HepG2 (cell line): ENCODE results near the gene RASIP1. TPM values are rescaled to one million over a fixed set of nuclear protein-coding genes. Genes with fewer than 3 reads are reported as not detected.

Source experiments
- ATAC-seq: fragments of 200-7000 bp; cut with Tn5 transposase; 3 replicates; pipeline ENCODE4 v1.9.1; 2020; ENCODE audit warnings: mild to moderate bottlenecking, moderate library complexity
- BruUV-seq: library from RNA; stranded (reverse); fragments of 400-500 nt; replicated peaks from 2 replicates; lab custom pipeline; 2021; lab: Mats Ljungman, UMichigan
- CTCF ChIA-PET: fragments of 300-600 bp; formaldehyde crosslinking; extraction: SDS; loops from one replicate; lab custom pipeline; 2021; ENCODE audit warnings: low total read pairs, inconsistent platforms, low intra/inter-chr PET ratio; lab: Yijun Ruan, JAX
- POLR2A ChIA-PET: fragments of 350-600 bp; sonication (Branson Sonifier 250); formaldehyde crosslinking; loops from one replicate; lab custom pipeline; 2020; ENCODE audit warnings: antibody characterized with exemption, inconsistent platforms; lab: Yijun Ruan, JAX
- DNase-seq: peaks from one replicate; pipeline ENCODE4 v3.0.0-alpha.2; 2015; ENCODE audit warnings: low spot score
- FAIRE-seq: peaks from 3 replicates; lab custom pipeline; 2011; peaks lifted over from hg19 to GRCh38; lab: Jason Lieb, UNC
- H2AFZ ChIP-seq: one replicate; pipeline ENCODE4 v1.6.1; 2011; ENCODE audit warnings: low read length, inconsistent platforms
- H3K27ac ChIP-seq: fragments of 300-600 bp; 3 replicates; pipeline ENCODE4 v1.8.0; 2011; ENCODE audit warnings: mixed run types, mild to moderate bottlenecking, mixed read lengths, low read length, inconsistent platforms; ENCODE audit not compliant: insufficient read depth; ENCODE audit errors: extremely low read length
- H3K27me3 ChIP-seq, 2 experiments: fragments of 200-600 bp in 1 of 2; 2 replicates in 1 of 2; 3 replicates in 1 of 2; pipeline versions ENCODE4 v1.6.0 to v1.8.0; 2011; ENCODE audit warnings: low read length in 2 of 2, mild to moderate bottlenecking in 2 of 2, moderate library complexity in 2 of 2, inconsistent platforms in 1 of 2; ENCODE audit not compliant: insufficient read depth in 2 of 2, control insufficient read depth in 1 of 2
- H3K36me3 ChIP-seq, 2 experiments: fragments of 200-600 bp in 1 of 2; replicated peaks in 1 of 2; 2 replicates in 1 of 2; 3 replicates in 1 of 2; pipeline versions ENCODE4 v1.5.1 to v1.8.0; 2011; ENCODE audit warnings: low read length in 2 of 2, inconsistent platforms in 1 of 2; ENCODE audit not compliant: insufficient read depth in 2 of 2, control insufficient read depth in 1 of 2
- H3K4me1 ChIP-seq: 2 replicates; pipeline ENCODE4 v1.5.1; 2012; ENCODE audit warnings: low read length, inconsistent platforms; ENCODE audit not compliant: insufficient read depth
- H3K4me2 ChIP-seq: 2 replicates; pipeline ENCODE4 v1.6.0; 2011; ENCODE audit warnings: low read depth, low read length, inconsistent platforms
- H3K4me3 ChIP-seq, 3 experiments: fragments of 200-600 bp in 1 of 3; sonication (generic), shearing (Covaris generic) in 1 of 3; replicated peaks in 1 of 3; 2 replicates each; pipeline ENCODE4 v1.5.1; 2011 to 2016; ENCODE audit warnings: low read length in 3 of 3, inconsistent platforms in 2 of 3, low read depth in 2 of 3, mild to moderate bottlenecking in 2 of 3, control low read depth in 1 of 3, mixed read lengths in 1 of 3; ENCODE audit not compliant: insufficient read depth in 1 of 3
- H3K79me2 ChIP-seq: one replicate; pipeline ENCODE4 v1.6.1; 2011; ENCODE audit warnings: low read length, inconsistent platforms; ENCODE audit not compliant: insufficient read depth
- H3K9ac ChIP-seq: 2 replicates; pipeline ENCODE4 v1.6.0; 2011; ENCODE audit warnings: mild to moderate bottlenecking, low read depth, low read length, inconsistent platforms; ENCODE audit not compliant: insufficient read depth
- H3K9me3 ChIP-seq: 2 replicates; pipeline ENCODE4 v1.5.1; 2012; ENCODE audit warnings: mild to moderate bottlenecking, low read length
- H4K20me1 ChIP-seq: 2 replicates; pipeline ENCODE4 v1.6.0; 2011; ENCODE audit warnings: inconsistent platforms, mild to moderate bottlenecking, low read length, moderate library complexity; ENCODE audit not compliant: insufficient read depth
- CHCHD3 ChIP-seq: sonication (generic); formaldehyde crosslinking; IDR thresholded peaks from 2 replicates; pipeline ENCODE4 v1.8.0; 2022; ENCODE audit warnings: mild to moderate bottlenecking, missing genetic modification reagents, moderate library complexity
- GLMP ChIP-seq: sonication (generic); formaldehyde crosslinking; IDR thresholded peaks from 2 replicates; pipeline ENCODE4 v1.9.0; 2021; ENCODE audit warnings: missing genetic modification reagents, mild to moderate bottlenecking, borderline replicate concordance
- KDM5B ChIP-seq: sonication (generic); formaldehyde crosslinking; IDR thresholded peaks from 2 replicates; pipeline ENCODE4 v1.4.0; 2020; ENCODE audit warnings: missing genetic modification reagents, mild to moderate bottlenecking, borderline replicate concordance
- PHB2 ChIP-seq: fragments of 450-650 bp; IDR thresholded peaks from 2 replicates; pipeline ENCODE4 v1.6.1; 2018; ENCODE audit not compliant: partially characterized antibody
- SALL2 ChIP-seq: sonication (generic); formaldehyde crosslinking; IDR thresholded peaks from 2 replicates; pipeline ENCODE4 v1.8.1; 2023; ENCODE audit warnings: mild to moderate bottlenecking, missing genetic modification reagents, inconsistent platforms
- TBX2 ChIP-seq: sonication (generic); formaldehyde crosslinking; IDR thresholded peaks from 2 replicates; pipeline ENCODE4 v1.5.0; 2020; ENCODE audit warnings: missing genetic modification reagents, mild to moderate bottlenecking, borderline replicate concordance
- TEAD3 ChIP-seq: optimal IDR thresholded peaks from 2 replicates; pipeline ENCODE3; 2016; ENCODE audit warnings: borderline replicate concordance
- THAP11 ChIP-seq: IDR thresholded peaks from 2 replicates; pipeline ENCODE4 v1.6.1; 2016; ENCODE audit warnings: missing biosample characterization, missing genetic modification reagents
- YEATS2 ChIP-seq: sonication (generic); formaldehyde crosslinking; IDR thresholded peaks from 2 replicates; pipeline ENCODE4 v1.4.0; 2020; ENCODE audit warnings: missing genetic modification reagents, borderline replicate concordance
- ZBTB33 ChIP-seq: sonication (generic); formaldehyde crosslinking; IDR thresholded peaks from 2 replicates; pipeline ENCODE4 v1.4.0; 2020; ENCODE audit warnings: missing genetic modification reagents
- ZNF143 ChIP-seq: sonication (generic); formaldehyde crosslinking; IDR thresholded peaks from 2 replicates; pipeline ENCODE4 v1.4.0; 2020; ENCODE audit warnings: missing genetic modification reagents
- WGBS: methylation state at CpG from one replicate; pipeline ENCODE4 v1.1.6; 2017; ENCODE audit warnings: low lambda C conversion rate; 5-methylcytosine and 5-hydroxymethylcytosine counted together
- in situ Hi-C: cut with HindIII; loops from 2 replicates; pipeline ENCODE4 v1.10.0; 2017; ENCODE audit warnings: low pct_unique_long_range_greater_than_20kb; ENCODE audit not compliant: extremely low pct_ligation_motif_present
- intact Hi-C: fragments of 100-400 bp; cut with micrococcal nuclease; formaldehyde crosslinking; loops from one replicate; pipeline ENCODE4 v1.10.0; 2022; ENCODE audit not compliant: unreplicated experiment
- polyA plus RNA-seq, 8 experiments: library from polyadenylated mRNA; depleted of rRNA in 3 of 8; stranded (reverse) in 7 of 8; unstranded in 1 of 8; fragments of >200 nt; fragmentation: Illumina TruSeq in 4 of 8; extraction: Trizol in 4 of 8; gene quantifications; 2 replicates each; pipeline versions ENCODE4 v1.2.1 to v1.2.3, GENCODE V29; 2011 to 2016; ENCODE audit warnings: low read depth in 4 of 8, missing spikeins in 1 of 8, mixed read lengths in 1 of 8; ENCODE audit not compliant: insufficient read depth in 1 of 8
- total RNA-seq, 5 experiments: library from RNA; depleted of rRNA; stranded (reverse); fragments of >200 nt; fragmentation: Illumina TruSeq; extraction: Trizol; gene quantifications; 2 replicates each; pipeline ENCODE4 v1.2.3, GENCODE V29; 2016; ENCODE audit warnings: low read depth in 1 of 5
- TF ChIP-seq, protein P1 (sequence below): sonication (generic); formaldehyde crosslinking; IDR thresholded peaks from 2 replicates; pipeline ENCODE4 v1.4.0; 2020; ENCODE audit warnings: missing genetic modification reagents
- TF ChIP-seq, protein P2 (sequence below): sonication (generic); formaldehyde crosslinking; IDR thresholded peaks from 2 replicates; pipeline ENCODE4 v1.8.1; 2023; ENCODE audit warnings: mild to moderate bottlenecking, missing genetic modification reagents

Gene RASIP1
- total and polyA plus RNA-seq, 2 of the 13 experiments (the other 11 are each of a cell fraction or from before 2014, with no cell fraction given): 0.44 to 0.58 TPM

GRCh38 chr19:48735031-48735615, 5.3 kb downstream of the RASIP1 start (continued):
- no peak for TF ChIP-seq GLMP (CRISPR knock-in tag)
- TF ChIP-seq ZNF143 (CRISPR knock-in tag): peak; percentile 53; the same call in 1 of the 2 replicates
- TF ChIP-seq THAP11 (CRISPR knock-in tag): peak; percentile 71
- TF ChIP-seq, protein P1, sequence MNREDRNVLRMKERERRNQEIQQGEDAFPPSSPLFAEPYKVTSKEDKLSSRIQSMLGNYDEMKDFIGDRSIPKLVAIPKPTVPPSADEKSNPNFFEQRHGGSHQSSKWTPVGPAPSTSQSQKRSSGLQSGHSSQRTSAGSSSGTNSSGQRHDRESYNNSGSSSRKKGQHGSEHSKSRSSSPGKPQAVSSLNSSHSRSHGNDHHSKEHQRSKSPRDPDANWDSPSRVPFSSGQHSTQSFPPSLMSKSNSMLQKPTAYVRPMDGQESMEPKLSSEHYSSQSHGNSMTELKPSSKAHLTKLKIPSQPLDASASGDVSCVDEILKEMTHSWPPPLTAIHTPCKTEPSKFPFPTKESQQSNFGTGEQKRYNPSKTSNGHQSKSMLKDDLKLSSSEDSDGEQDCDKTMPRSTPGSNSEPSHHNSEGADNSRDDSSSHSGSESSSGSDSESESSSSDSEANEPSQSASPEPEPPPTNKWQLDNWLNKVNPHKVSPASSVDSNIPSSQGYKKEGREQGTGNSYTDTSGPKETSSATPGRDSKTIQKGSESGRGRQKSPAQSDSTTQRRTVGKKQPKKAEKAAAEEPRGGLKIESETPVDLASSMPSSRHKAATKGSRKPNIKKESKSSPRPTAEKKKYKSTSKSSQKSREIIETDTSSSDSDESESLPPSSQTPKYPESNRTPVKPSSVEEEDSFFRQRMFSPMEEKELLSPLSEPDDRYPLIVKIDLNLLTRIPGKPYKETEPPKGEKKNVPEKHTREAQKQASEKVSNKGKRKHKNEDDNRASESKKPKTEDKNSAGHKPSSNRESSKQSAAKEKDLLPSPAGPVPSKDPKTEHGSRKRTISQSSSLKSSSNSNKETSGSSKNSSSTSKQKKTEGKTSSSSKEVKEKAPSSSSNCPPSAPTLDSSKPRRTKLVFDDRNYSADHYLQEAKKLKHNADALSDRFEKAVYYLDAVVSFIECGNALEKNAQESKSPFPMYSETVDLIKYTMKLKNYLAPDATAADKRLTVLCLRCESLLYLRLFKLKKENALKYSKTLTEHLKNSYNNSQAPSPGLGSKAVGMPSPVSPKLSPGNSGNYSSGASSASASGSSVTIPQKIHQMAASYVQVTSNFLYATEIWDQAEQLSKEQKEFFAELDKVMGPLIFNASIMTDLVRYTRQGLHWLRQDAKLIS (CRISPR knock-in tag): no peak
- no peak for TF ChIP-seq TEAD3 (CRISPR knock-in tag)
- no peak for TF ChIP-seq PHB2
- no peak for TF ChIP-seq CHCHD3 (CRISPR knock-in tag)

- in situ Hi-C loops (no loop called here), intact Hi-C loops (no loop called here)
- Histone ChIP-seq H3K4me2 (no peak overlapping the region), H3K4me3 (no peak overlapping the region), H3K27ac (no peak overlapping the region), H3K4me1 (peaks cover 19% of the 10 kb centered on the region), H3K79me2 (no peaks in the 10 kb centered on the region), H3K36me3 (no peaks in the 10 kb centered on the region), H3K27me3 (no peaks in the 10 kb centered on the region), H3K9ac (no peak overlapping the region), H2AFZ (no peak overlapping the region), H3K9me3 (no peaks in the 10 kb centered on the region), H4K20me1 (no peaks in the 10 kb centered on the region)
- FAIRE-seq (no peak), DNase-seq (no peak), ATAC-seq (no peak)
- ChIA-PET POLR2A (no interaction called here), CTCF (no interaction called here)
- 98% methylated on average over 6 of the region's 9 CpGs for WGBS
- no TSS peak for BruUV-seq
- no peak for TF ChIP-seq ZBTB33 (CRISPR knock-in tag)
- TF ChIP-seq SALL2 (CRISPR knock-in tag): no peak
- TF ChIP-seq KDM5B (CRISPR knock-in tag): no peak
- no peak for TF ChIP-seq TBX2 (CRISPR knock-in tag)
- TF ChIP-seq, protein P2, sequence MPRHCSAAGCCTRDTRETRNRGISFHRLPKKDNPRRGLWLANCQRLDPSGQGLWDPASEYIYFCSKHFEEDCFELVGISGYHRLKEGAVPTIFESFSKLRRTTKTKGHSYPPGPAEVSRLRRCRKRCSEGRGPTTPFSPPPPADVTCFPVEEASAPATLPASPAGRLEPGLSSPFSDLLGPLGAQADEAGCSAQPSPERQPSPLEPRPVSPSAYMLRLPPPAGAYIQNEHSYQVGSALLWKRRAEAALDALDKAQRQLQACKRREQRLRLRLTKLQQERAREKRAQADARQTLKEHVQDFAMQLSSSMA: no peak
- TF ChIP-seq YEATS2 (CRISPR knock-in tag): no peak
Observed at GRCh38 chr19:48734625-48735024, 5.8 kb downstream of the RASIP1 start.
